Endodermal cell (in vitro differentiated cells): ENCODE measurements around the gene SELPLG. TPM values are rescaled to one million over a fixed set of nuclear protein-coding genes. Genes with fewer than 3 reads are reported as not detected.

Source experiments
- DNase-seq: peaks from one replicate; pipeline ENCODE4 v3.0.0-alpha.2; 2017
- H3K27ac ChIP-seq: 2 replicates; pipeline ENCODE4 v1.5.1; 2013; ENCODE audit warnings: mild to moderate bottlenecking, low read depth, low read length, moderate library complexity
- H3K27me3 ChIP-seq: 2 replicates; pipeline ENCODE4 v1.6.1; 2013; ENCODE audit warnings: mild to moderate bottlenecking, low read length, moderate library complexity; ENCODE audit not compliant: insufficient read depth, control insufficient read depth, poor library complexity, severe bottlenecking
- H3K36me3 ChIP-seq: 2 replicates; pipeline ENCODE4 v1.7.0; 2013; ENCODE audit warnings: mild to moderate bottlenecking, low read length, moderate library complexity; ENCODE audit not compliant: control insufficient read depth, insufficient read depth
- H3K4me1 ChIP-seq: one replicate; pipeline ENCODE4 v1.7.0; 2013; ENCODE audit warnings: low read length; ENCODE audit not compliant: control insufficient read depth, insufficient read depth
- H3K4me3 ChIP-seq: 2 replicates; pipeline ENCODE4 v1.5.1; 2013; ENCODE audit warnings: mild to moderate bottlenecking, low read length, moderate library complexity
- H3K9ac ChIP-seq: 2 replicates; pipeline ENCODE4 v1.6.1; 2013; ENCODE audit warnings: mild to moderate bottlenecking, low read length, moderate library complexity; ENCODE audit not compliant: poor library complexity, severe bottlenecking; ENCODE audit errors: extremely low read depth
- H3K9me3 ChIP-seq: 2 replicates; pipeline ENCODE4 v1.6.1; 2013; ENCODE audit warnings: mild to moderate bottlenecking, low read length, moderate library complexity; ENCODE audit not compliant: control insufficient read depth
- H3K27ac Mint-ChIP-seq: 2 replicates; pipeline ENCODE4 v1.8.0; 2020; ENCODE audit warnings: mixed read lengths
- H3K27me3 Mint-ChIP-seq: 2 replicates; pipeline ENCODE4 v1.8.0; 2021; ENCODE audit warnings: mild to moderate bottlenecking, mixed read lengths; ENCODE audit not compliant: insufficient read depth
- H3K36me3 Mint-ChIP-seq: 2 replicates; pipeline ENCODE4 v1.8.0; 2020; ENCODE audit warnings: low read depth, mixed read lengths
- H3K4me1 Mint-ChIP-seq: 2 replicates; pipeline ENCODE4 v1.8.0; 2020; ENCODE audit warnings: mixed read lengths
- H3K4me3 Mint-ChIP-seq: 2 replicates; pipeline ENCODE4 v1.8.0; 2020; ENCODE audit warnings: mild to moderate bottlenecking, moderate library complexity, mixed read lengths
- H3K9me3 Mint-ChIP-seq: 2 replicates; pipeline ENCODE4 v1.8.0; 2020; ENCODE audit warnings: mild to moderate bottlenecking, mixed read lengths
- CTCF ChIP-seq: fragments of 200-600 bp; sonication (generic); conservative IDR thresholded peaks from 2 replicates; pipeline ENCODE4 v1.5.0; 2021; ENCODE audit warnings: antibody characterized with exemption, mild to moderate bottlenecking
- WGBS, 2 experiments: methylation state at CpG; one replicate each; pipeline versions ENCODE4 v1.1.5 to v1.1.7; 2013; ENCODE audit warnings: missing lambda C conversion rate in 2 of 2, mixed read lengths in 1 of 2; ENCODE audit not compliant: insufficient coverage in 1 of 2, insufficient read length in 1 of 2; 5-methylcytosine and 5-hydroxymethylcytosine counted together
- total RNA-seq, 2 donors: library from RNA; stranded (reverse); fragmentation: NEBNext Ultra II Directional in 1 of 2; extraction: Animal tissue kit (Norgen Biotek cat#: 25700) in 1 of 2; gene quantifications; 2 replicates in 1 of 2; 3 replicates in 1 of 2; pipeline ENCODE4 v1.2.1, GENCODE V29; 2021

The SELPLG gene
- total RNA-seq, 2 donors from 2014 or later: 0.13 TPM; not detected in 1

- no peak for TF ChIP-seq CTCF
- Mint-ChIP-seq H3K4me1 (no peaks in the 10 kb centered on the region), H3K4me3 (no peak overlapping the region), H3K27me3 (peaks cover 2% of the 10 kb centered on the region), H3K36me3 (no peaks in the 10 kb centered on the region), H3K27ac (no peak overlapping the region), H3K9me3 (no peaks in the 10 kb centered on the region)
- WGBS, 2 experiments: 92 to 98% methylated on average over 7 to 15 of the region's 15 CpGs
- Histone ChIP-seq H3K36me3 (no peaks in the 10 kb centered on the region), H3K4me1 (no peaks in the 10 kb centered on the region), H3K27me3 (no peaks in the 10 kb centered on the region), H3K9ac (no peak overlapping the region), H3K9me3 (no peaks in the 10 kb centered on the region), H3K27ac (no peak overlapping the region), H3K4me3 (no peak overlapping the region)
- no peak for DNase-seq
Observed at GRCh38 chr12:108602976-108603704, 30.6 kb downstream of the SELPLG start.

DNA sequence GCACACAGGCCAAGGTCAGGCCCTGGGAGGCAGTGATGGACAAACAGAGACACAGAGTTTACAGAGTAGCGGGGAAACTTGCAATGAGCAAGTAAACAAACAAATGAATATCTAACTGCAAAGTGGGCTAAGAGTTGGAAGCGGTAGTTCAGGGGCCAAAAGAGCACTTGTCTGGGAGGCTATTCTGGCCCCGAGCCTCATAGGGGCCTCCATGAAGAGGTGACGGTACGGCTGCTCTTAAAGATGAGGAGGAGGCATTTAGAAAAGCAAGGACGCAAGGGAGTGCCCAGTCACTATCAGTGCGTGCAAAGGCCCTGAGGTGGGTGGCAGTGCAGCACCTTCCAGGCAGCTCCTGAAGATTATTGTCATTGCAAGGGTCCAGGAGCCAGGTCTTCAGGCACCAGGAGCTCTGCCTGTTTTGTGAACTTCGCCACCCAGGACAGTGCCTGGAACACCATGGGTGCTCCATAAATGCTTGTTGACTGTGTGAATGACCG is 31.4 kb downstream of the SELPLG start:
- 92 to 100% methylated on average over 7 to 9 of the region's 9 CpGs for WGBS, 2 experiments

DNA sequence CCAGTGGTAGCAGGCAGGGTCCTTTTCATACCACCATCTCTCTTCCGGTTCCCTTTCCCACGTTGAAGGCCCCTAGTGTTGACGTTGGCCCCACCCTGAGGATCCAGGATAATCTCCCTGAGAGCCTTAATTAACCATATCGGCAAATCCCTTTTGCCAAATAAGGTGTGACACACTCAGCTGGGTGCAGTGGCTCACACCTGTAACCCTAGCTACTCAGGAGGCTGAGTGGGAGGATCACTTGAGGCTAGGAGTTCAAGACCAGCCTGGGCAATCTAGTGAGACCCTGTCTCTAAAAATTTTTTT is 33.0 kb downstream of the SELPLG start:
- Mint-ChIP-seq H3K27ac (no peak overlapping the region), H3K4me3 (no peak overlapping the region), H3K9me3 (no peaks in the 10 kb centered on the region), H3K36me3 (no peaks in the 10 kb centered on the region), H3K27me3 (peaks cover 2% of the 10 kb centered on the region), H3K4me1 (no peaks in the 10 kb centered on the region)
- H3K4me1 ChIP-seq: no peaks in the 10 kb centered on the region
- no peak for DNase-seq
- H3K36me3 ChIP-seq: no peaks in the 10 kb centered on the region
- 68 to 89% methylated on average over 1 to 4 of the region's 4 CpGs for WGBS, 2 experiments
- no peak overlapping the region for H3K27ac ChIP-seq
- H3K9me3 ChIP-seq: no peaks in the 10 kb centered on the region
- H3K4me3 ChIP-seq: no peak overlapping the region
- H3K9ac ChIP-seq: no peak overlapping the region
- no peaks in the 10 kb centered on the region for H3K27me3 ChIP-seq
- TF ChIP-seq CTCF: no peak

More for the DNA sequence above, 31.4 kb downstream of the SELPLG start:
- H3K9me3 ChIP-seq: no peaks in the 10 kb centered on the region
- H3K4me1 Mint-ChIP-seq: no peaks in the 10 kb centered on the region
- no peaks in the 10 kb centered on the region for H3K27me3 ChIP-seq
- no peaks in the 10 kb centered on the region for H3K36me3 Mint-ChIP-seq
- DNase-seq: no peak
- H3K4me1 ChIP-seq: no peaks in the 10 kb centered on the region
- H3K4me3 ChIP-seq: no peak overlapping the region
- H3K27me3 Mint-ChIP-seq: peaks cover 2% of the 10 kb centered on the region
- H3K9ac ChIP-seq: no peak overlapping the region
- no peak overlapping the region for H3K27ac ChIP-seq
- TF ChIP-seq CTCF: no peak
- H3K9me3 Mint-ChIP-seq: no peaks in the 10 kb centered on the region
- no peak overlapping the region for H3K4me3 Mint-ChIP-seq
- no peak overlapping the region for H3K27ac Mint-ChIP-seq
- no peaks in the 10 kb centered on the region for H3K36me3 ChIP-seq
